Fibroblast of gingiva (primary cell): ENCODE results near the gene PARVA.
A peak's percentile ranks its signal among the peaks of the same experiment; 100 is the strongest.

Experiments
- DNase-seq: peaks from one replicate; pipeline ENCODE4 v3.0.0-alpha.2; 2011; ENCODE audit warnings: low read depth

PARVA gene

DNA sequence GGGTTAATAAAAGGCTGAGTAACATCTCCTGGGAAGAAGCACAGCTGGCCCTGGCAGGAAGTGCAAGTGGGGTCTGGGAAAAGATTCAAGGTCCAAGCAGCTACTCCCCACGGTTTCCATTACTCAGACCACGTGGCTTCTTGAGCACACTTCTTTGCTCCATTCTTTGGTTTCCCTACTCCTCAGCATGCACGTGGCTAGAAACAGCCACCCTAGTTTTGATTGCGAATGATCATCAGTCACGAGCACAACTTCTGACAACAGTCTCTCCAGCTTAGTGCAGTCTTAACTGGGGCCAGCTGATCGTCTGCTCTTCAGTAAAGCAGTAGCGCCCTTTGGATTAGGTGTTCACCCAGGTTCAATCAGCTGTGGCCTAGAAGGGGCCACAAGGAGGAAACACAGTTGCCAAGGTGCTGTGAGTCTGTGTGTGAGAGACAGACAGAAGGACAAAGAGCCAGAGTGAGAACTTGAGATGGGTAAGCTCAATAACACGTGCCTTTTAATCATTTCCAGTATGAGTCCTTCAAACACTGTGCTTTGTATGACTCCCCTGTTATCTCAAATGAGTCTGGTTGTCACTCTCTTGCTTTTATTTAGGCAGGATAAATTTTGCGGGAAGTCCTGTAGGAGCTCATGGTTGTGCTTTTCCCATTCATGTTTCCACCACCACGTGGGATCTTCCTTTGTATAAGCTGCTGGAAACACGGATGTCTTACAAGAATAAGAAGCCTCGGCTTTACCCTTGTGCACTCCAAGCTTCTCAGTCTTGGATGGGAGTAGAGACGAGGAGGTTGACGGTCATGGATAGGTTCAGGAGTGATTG is 901 bp upstream of the PARVA start:
- peak; percentile 82 for DNase-seq

- DNase-seq, result peak; percentile 87
Observed at GRCh38 chr11:12377824-12378593, 638 bp downstream of the PARVA start.

DNA sequence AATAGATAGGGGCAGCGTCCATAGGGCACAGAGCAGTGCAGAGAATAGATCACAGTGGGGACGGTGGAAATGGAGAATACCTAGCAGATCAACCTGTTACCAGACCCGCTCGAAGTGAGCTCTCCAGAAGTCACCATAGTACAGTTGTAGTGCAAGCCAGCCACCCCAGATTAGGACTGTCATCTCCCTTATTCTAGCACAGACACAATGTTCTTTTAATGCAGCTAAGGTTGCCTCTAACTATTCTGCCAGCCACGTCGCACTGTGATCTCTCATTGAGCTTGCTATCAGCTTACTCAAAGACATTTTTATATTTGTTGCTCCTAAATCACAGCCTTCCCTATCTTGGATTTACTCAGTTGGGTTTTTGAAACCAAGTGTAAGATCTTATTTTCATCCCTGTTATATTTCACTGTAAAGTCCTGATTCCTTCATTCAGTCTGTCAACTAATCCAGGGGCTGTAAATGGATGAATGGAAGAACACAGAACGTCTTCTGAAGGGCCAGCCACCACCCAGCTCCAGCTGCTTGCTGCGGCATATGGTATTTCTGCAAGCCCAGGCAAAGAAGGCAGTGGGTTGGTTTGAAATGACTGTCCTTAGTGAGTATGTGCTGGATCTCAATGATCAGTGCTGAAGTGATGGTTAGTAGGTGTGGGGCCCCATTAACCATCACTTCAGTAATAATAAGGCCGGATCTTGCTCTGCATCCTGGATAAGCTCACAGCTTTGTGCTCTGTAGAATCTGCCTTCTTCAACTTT is 3.4 kb downstream of the PARVA start:
- no peak for DNase-seq

GRCh38 chr11:12381875-12382274 is 4.5 kb downstream of the PARVA start:
- DNase-seq, result no peak

GRCh38 chr11:12382451-12382850 is 5.1 kb downstream of the PARVA start:
- no peak for DNase-seq

GRCh38 chr11:12386309-12386708 is 8.9 kb downstream of the PARVA start:
- DNase-seq, result no peak

- no peak for DNase-seq
Observed at GRCh38 chr11:12386745-12387144, 9.4 kb downstream of the PARVA start.

- DNase-seq, result no peak
Observed at GRCh38 chr11:12388173-12388572, 10.8 kb downstream of the PARVA start.

DNA sequence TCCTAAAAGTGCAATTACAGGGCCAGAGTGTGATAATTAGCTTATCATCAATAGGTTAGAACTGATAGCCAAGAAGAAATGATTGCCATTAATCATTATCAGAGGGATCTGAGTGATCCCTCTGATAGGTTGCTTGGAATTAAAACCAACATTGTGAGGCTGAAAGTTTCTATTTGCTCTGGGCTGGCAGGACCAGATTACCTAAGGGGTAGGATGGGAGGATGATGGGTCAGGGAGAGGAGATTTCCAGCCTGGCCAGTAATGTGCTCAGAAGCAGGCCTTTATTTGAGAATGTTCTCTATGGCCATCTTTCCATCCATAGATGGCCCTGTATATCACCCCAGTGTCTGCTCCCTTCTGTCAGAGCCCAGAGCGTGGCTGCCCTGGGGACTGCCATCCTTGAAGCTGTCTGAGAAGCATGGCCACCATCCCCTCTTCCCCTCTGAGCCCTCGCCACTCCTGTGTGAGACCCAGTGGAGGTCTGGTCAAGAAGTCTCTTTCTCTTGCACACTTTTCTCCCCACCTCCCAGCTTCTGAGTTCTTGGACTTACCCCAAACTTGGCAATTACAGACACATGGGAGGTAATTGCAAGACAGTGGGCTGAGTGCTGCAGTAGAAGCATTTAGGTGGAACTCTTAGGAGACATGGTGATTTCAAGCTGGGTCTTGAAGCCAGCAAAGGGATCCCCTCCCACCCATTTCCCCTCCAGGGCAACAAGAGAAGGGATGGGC is 11.7 kb downstream of the PARVA start:
- no peak for DNase-seq

GRCh38 chr11:12389676-12390657 is 12.6 kb downstream of the PARVA start:
- DNase-seq, result no peak

GRCh38 chr11:12390687-12391110 is 13.3 kb downstream of the PARVA start:
- DNase-seq, result no peak

DNA sequence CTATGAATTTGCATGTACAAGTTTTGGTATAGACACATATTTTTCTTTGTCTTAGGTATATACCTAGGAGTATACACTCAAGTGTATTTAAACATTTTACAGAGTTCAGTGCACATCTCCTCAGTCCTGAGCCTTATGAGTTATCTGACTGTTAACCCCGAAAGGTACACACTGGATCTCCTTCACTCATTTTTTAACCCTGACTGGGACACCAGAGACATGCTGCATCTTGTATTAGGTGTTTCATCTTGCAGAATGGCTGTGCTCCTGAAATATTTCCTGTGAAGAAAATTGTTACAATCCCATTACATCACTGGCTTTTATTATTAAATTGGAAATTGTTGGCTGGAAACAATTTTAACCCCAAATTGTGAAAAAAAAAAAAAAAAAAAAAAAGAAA is 15.3 kb downstream of the PARVA start:
- no peak for DNase-seq

GRCh38 chr11:12393691-12394090 is 16.3 kb downstream of the PARVA start:
- DNase-seq, result no peak

- no peak for DNase-seq
Observed at GRCh38 chr11:12394601-12395000, 17.2 kb downstream of the PARVA start.

DNA sequence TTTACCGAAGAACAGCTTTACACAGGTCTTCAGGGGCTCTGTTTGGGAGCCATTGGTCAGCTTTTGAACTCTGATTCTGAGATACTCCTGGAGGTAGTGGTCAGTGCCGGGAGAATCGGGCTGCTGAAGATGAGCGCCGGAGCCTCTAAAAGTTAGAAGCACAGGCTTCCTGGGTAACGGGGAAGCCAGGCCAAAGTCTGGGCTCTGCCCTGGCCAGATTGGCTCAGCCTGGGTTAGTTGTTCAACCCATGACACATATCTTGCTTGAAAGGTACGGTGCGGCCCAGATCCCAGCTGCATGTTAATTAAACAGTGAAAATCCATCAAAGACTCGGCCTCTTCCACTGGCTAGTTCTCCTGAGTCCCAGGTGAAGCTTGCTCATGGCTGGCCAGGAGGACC is 18.0 kb downstream of the PARVA start:
- no peak for DNase-seq

DNA sequence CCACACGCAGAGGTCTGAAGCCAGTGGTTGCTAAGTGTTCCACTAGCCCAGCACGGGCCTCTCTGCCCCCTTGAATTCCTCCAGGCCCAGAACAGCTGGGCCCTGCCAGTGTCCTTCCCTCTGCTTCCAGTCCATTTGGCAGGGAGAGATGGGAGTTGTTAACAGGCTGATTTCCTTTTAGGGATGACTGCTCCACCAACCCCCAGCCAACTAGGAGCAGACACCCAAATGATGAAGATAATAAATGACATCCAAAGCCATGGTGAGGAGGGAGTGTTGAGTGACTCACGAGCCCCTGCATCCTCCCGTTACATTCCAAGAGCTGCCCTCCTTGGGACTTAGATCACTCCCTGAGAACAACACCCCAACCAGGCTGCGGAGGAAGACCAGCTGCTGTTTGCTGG is 20.6 kb downstream of the PARVA start:
- DNase-seq, result peak; percentile 92

DNA sequence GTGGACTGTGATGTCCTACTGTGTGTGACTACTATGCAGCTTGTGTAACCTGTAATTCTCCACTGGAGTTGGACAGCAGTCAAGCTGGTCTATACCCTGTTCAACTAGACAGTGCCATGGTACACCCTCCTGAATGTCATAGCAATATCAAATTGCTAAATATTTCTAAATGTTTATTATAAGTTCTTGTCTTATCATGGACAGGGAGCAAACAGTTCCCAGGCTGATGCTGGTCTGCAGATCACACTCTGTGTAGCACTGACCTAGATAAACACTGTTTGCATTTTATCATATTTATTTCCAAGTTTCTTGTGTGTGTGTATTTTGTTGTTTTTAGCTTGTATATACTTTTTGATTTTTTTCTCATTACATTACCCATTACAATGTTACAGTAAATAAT is 22.0 kb downstream of the PARVA start:
- no peak for DNase-seq

DNA sequence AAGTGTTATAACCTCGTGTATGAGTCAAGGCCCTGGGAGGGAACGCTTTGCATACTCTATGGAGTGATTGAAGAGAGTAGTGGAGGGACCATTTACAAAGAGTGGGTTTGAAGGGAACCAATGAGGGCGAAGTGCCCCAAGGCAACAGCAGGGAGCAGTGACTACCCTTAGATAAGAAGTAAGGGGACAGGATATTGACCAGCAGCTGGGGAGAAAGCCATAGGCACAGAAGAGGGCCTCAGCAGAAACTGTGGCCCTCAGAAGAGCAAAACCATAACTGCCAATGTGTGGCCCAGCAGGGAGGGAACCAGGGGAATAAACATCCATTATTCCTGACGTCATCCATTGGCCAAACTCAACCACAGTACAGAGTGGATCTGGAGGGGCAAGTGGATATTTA is 24.7 kb downstream of the PARVA start:
- DNase-seq, result no peak

DNA sequence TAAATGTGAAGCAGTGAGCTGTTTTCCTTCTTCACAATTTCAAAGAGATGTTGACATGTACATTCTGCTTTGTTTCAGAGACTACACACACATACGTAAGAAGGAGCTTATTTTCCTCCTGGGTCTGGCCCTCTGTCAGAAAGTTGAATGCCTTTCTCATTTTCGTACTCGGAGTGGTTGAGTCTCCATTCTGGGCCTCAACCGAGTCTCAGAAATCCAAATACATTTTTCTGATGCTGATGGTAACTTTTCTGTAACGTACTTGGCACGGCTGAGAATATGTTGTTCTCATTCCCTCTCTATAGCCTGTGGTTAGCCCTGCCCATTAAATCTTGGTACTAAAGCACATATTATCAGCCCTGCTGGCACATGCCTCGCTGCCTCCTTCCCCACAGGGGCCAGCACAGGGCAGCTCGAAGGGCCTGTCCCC is 25.3 kb downstream of the PARVA start:
- DNase-seq, result no peak

DNA sequence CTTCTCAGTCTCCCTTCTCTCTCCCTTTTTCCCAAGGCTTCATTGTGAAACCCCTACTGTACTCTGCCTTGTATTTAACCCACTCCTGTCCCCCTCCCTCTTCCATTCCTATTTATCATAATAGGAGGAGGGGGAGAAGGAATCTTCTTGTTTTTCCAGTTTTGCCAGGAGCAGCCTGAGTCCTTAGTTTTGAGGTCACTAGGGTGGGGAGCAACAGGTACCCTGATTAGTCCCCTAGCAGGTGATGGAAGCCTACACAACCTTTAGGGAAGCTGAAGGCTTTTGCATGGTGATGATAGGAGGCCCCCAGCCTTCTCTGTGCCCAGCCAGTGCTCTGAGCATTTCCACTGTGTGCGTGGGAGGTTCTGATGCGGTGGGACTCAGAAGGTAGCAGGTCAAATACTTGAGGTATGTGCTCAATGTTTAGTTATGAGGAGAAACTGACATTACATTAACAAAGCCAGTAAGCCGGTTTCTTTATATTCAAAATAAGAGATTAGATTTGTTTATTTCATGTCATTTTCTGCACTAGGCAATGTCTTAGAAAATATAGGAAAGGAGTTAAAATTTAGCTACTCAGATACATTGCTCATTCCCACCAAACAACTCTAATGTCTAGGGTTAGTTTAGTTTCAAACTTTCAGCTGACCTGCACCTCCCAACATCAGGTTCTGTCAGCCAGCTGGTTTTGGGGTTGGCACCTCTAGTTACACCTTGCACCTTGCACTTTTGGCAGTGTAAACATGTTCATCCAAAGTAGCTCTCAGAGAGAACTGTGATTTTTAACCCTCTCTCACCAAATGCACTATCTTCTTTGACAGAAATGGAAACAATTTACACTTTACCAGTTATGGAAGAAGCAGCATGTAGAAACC is 26.0 kb downstream of the PARVA start:
- no peak for DNase-seq
